Mucosa of stomach (tissue), 1 donor: Measurements from ENCODE around the gene SPAG5.

Experiments used
- H3K27me3 ChIP-seq: one replicate; pipeline ENCODE4 v1.7.0; 2013; ENCODE audit warnings: mild to moderate bottlenecking, low read length; ENCODE audit not compliant: control insufficient read depth, insufficient read depth
- H3K36me3 ChIP-seq: one replicate; pipeline ENCODE4 v1.7.0; 2013; ENCODE audit warnings: low read length; ENCODE audit not compliant: control insufficient read depth, insufficient read depth
- H3K4me1 ChIP-seq: one replicate; pipeline ENCODE4 v1.7.0; 2013; ENCODE audit warnings: mild to moderate bottlenecking, low read length; ENCODE audit not compliant: control insufficient read depth, insufficient read depth
- H3K4me3 ChIP-seq: one replicate; pipeline ENCODE4 v1.7.0; 2013; ENCODE audit warnings: low read length
- H3K9ac ChIP-seq: one replicate; pipeline ENCODE4 v1.7.0; 2013; ENCODE audit warnings: mild to moderate bottlenecking, low read length, moderate library complexity
- H3K9me3 ChIP-seq: one replicate; pipeline ENCODE4 v1.7.0; 2013; ENCODE audit warnings: mild to moderate bottlenecking, low read length, moderate library complexity; ENCODE audit not compliant: control insufficient read depth
- donor health status: Pancreatic carcinoma.

The SPAG5 gene

DNA sequence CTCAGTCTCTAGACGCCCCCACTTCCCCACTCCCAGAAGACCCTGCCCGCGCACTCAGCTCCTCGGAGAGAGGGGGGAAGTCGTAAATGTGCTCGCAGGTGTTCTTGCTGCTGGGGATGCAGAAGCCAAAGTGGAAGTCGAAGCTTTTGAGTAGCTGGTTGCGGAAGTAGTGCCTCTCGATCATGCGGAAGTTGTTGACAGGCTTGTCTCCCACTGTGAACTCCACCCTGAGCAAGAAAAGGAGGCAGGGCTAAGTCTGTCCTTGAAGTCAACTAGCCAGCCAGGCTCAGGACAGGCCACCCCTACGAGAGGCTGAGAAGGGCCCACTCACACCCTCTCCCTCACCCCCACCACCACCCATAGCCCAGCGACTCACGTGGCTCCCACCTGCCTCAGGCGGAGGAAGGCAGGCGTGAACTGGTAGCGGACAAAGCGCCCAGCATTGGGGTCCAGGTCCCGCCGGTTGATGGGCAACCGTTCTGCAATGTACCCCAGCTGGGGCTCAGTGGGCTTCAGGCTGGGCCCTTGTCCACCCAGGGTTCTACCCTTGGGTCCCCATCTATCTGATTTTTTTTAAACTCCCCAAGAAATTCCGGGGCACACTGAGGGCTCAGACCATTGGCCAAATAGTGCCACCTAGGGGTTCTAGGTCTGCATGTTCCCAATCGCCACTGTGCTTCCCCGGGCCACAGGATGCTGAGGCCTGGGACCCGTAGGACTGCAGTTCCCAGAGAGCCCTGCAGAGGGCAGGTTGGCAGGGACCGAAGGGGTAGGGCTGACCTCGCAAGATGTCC is 51.0 kb downstream of the SPAG5 start:
- H3K9me3 ChIP-seq, result no peaks in the 10 kb centered on the region
- peaks cover 11% of the 10 kb centered on the region for H3K4me1 ChIP-seq
- H3K27me3 ChIP-seq, result no peaks in the 10 kb centered on the region
- no peaks in the 10 kb centered on the region for H3K36me3 ChIP-seq
- H3K9ac ChIP-seq, result no peak overlapping the region
- no peak overlapping the region for H3K4me3 ChIP-seq

GRCh38 chr17:28547096-28547622 is 51.7 kb downstream of the SPAG5 start:
- no peak overlapping the region for H3K9ac ChIP-seq
- H3K27me3 ChIP-seq, result no peaks in the 10 kb centered on the region
- peaks cover 9% of the 10 kb centered on the region for H3K4me1 ChIP-seq
- H3K4me3 ChIP-seq, result no peak overlapping the region
- no peaks in the 10 kb centered on the region for H3K9me3 ChIP-seq
- H3K36me3 ChIP-seq, result no peaks in the 10 kb centered on the region

DNA sequence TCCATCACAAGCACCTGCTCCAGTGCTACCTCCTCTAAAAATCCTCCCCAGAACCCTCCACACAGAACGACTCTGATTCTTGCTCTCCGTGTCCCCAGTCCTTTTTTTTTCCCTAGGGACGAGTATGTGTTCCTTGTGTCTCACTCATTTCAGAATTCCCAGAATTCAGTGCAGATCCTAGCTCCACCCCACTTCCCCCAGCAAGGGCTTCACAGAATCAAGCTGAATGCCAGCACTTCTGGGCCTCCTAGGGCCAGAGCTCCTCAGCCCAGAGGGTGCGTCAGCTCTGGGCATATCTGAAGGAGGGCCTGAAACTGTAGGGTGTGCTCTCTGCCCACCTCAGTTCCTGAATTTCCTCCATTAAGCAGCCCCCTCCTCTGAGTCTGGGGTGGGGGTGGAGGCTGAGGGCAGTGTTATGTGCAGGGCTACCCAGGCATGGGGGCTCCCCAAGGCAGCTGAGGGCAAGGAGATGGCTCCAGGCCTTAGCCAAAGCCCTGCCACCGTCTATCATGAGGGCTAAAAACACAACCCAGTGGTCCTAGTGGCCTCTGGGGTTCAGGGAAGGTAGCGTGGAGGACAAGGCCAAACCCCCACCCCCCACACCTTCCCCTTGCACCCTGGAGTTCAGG is 52.9 kb downstream of the SPAG5 start:
- Histone ChIP-seq H3K4me1 (peaks cover 4% of the 10 kb centered on the region), H3K9me3 (no peaks in the 10 kb centered on the region), H3K9ac (no peak overlapping the region), H3K36me3 (no peaks in the 10 kb centered on the region), H3K4me3 (no peak overlapping the region), H3K27me3 (no peaks in the 10 kb centered on the region)

GRCh38 chr17:28545141-28545503 is 53.7 kb downstream of the SPAG5 start:
- Histone ChIP-seq H3K9me3 (no peaks in the 10 kb centered on the region), H3K36me3 (no peaks in the 10 kb centered on the region), H3K9ac (no peak overlapping the region), H3K27me3 (no peaks in the 10 kb centered on the region), H3K4me3 (no peak overlapping the region), H3K4me1 (peaks cover 4% of the 10 kb centered on the region)

DNA sequence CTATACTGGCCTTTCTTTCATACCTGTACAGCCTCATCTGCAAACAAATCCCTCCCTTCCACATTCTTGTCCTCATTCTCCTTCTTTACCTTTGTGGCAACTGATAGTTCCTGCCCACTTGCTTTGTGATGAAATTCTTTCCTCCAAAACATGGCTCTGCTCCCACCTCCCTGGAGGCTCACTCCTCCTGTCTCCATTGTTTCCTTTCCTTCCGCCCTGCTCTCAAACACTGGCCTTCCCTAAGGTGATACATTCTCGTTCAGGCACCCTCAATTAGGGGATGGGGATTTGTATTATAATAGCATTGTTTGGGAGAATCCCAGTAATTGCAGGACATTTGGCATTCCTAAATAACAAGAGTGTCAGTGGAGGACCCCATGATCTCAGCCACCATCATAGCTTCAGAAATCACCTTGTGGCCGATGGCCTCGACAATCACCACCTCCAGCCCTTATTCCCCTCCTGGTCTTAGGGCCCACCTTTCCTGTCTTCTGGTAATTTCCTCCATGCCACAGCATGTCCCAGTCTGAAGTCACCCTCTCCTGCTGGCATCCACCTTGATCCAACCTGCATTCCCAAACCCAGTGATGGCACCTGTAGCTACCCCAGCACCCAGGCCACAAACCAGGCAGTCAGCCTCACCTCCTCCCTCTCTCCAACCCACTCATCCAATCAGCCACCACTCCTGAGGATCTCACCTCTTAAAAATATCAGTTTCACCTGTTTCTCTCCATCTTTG is 54.3 kb downstream of the SPAG5 start:
- Histone ChIP-seq H3K36me3 (no peaks in the 10 kb centered on the region), H3K9ac (no peak overlapping the region), H3K4me1 (peaks cover 4% of the 10 kb centered on the region), H3K4me3 (no peak overlapping the region), H3K27me3 (no peaks in the 10 kb centered on the region), H3K9me3 (no peaks in the 10 kb centered on the region)

DNA sequence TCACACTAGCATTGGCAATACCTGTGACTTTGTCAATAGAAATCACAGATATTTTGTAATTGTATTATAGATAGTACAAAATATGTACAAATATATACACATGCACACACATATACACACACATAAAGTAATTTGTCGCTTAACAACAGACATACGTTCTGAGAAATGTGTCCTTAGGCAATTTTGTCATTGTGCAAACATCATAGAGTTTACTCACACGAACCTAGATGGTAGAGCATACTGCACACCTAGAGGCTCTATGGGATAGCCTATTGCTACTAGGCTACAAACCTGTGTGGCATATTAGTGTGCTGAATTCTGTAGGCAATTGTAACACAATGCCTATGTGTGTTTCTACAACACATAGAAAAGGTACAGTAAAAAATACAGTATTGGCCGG is 57.4 kb downstream of the SPAG5 start:
- Histone ChIP-seq H3K4me1 (peaks cover 11% of the 10 kb centered on the region), H3K9me3 (no peaks in the 10 kb centered on the region)

DNA sequence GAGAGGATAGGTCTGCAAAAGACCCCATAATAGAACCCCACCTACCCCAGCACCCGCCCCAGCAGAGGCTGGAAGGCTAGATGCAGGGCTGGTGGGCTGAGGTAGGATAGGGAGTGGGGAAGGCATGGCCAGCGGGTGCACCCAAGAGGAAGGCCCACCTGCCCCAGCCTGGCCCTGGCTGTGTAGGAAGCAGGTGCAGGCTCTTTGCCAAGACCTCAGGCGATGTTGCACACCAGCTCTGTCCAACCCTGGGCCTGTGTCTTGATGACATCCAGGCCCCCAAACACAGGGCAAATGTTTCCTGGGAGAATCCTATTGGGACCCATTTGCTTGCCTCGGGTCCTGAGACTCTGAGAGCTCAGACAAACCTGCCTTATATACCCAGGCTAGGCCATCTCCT is 58.6 kb downstream of the SPAG5 start:
- H3K4me3 ChIP-seq, result no peak overlapping the region
- H3K9me3 ChIP-seq, result no peaks in the 10 kb centered on the region
- H3K36me3 ChIP-seq, result no peaks in the 10 kb centered on the region
- peaks cover 23% of the 10 kb centered on the region for H3K4me1 ChIP-seq
- no peaks in the 10 kb centered on the region for H3K27me3 ChIP-seq
- no peak overlapping the region for H3K9ac ChIP-seq

More for the DNA sequence above, 57.4 kb downstream of the SPAG5 start:
- Histone ChIP-seq H3K9ac (no peak overlapping the region), H3K27me3 (no peaks in the 10 kb centered on the region), H3K4me3 (no peak overlapping the region), H3K36me3 (no peaks in the 10 kb centered on the region)

DNA sequence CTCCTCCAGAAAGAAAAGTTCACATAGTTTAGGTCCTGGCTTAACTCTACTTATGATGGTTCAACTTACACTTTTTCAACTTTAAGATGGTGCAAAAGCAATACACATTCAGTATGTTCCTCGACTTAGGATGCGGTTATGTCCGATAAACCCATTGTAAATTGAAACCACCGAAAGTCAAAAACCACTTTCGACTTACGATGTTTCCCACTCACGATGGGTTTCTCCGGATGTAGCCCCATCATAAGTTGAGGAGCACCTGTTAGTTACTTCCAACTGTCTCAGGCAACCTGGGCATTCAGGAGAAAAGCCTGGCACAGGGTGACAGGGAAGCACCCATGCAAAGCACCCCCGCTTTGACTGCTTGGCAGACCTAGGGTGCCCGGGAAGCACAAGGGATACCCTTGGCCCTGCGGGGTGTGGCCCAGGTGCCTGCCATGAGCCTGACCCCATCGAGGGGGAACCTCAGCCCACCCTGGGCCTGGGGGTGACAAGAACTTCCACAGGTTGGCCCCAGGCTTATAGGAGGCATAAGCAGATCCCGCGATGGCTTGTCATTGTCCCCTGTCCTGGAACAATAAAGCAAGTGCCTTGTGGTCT is 60.4 kb downstream of the SPAG5 start:
- Histone ChIP-seq H3K4me1 (peaks cover 40% of the 10 kb centered on the region), H3K9me3 (no peaks in the 10 kb centered on the region), H3K36me3 (no peaks in the 10 kb centered on the region), H3K4me3 (no peak overlapping the region), H3K9ac (no peak overlapping the region), H3K27me3 (no peaks in the 10 kb centered on the region)

- peaks cover 52% of the 10 kb centered on the region for H3K4me1 ChIP-seq
Observed at GRCh38 chr17:28537219-28537610, 61.6 kb downstream of the SPAG5 start.

GRCh38 chr17:28536532-28537218 is 62.1 kb downstream of the SPAG5 start:
- Histone ChIP-seq H3K4me1 (peaks cover 54% of the 10 kb centered on the region), H3K9me3 (no peaks in the 10 kb centered on the region), H3K9ac (no peak overlapping the region), H3K27me3 (peaks cover under 1% of the 10 kb centered on the region), H3K4me3 (no peak overlapping the region), H3K36me3 (no peaks in the 10 kb centered on the region)

More at GRCh38 chr17:28537219-28537610, 61.6 kb downstream of the SPAG5 start:
- Histone ChIP-seq H3K36me3 (no peaks in the 10 kb centered on the region), H3K9ac (no peak overlapping the region), H3K4me3 (no peak overlapping the region), H3K9me3 (no peaks in the 10 kb centered on the region), H3K27me3 (no peaks in the 10 kb centered on the region)

DNA sequence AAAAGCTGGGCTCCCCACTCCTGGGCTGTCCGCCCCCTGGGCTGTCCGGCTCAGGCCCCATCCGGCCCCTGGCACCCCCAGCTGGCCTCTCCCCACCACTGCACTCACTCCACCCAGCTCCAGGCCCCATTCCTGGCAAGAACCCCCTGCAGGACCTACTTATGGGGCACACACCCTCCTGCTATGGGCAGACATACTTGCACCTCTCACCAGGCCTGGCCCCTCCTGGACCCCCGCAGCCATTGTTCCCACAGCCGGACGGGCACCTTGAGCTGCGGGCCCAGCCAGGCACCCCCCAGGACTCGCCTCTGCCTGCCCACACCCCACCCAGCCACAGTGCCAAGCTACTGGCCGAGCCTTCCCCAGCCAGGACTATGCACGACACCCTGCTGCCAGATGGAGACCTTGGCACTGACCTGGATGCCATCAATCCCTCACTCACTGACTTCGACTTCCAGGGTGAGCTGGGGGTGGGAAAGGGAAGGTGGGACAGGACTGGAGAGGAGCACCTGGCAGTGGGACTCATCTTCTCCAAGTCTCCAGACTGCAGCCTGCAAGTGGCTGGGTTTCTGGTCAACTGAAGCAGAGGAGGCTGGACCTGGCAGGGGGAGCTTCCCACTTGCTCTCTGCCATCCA is 64.0 kb downstream of the SPAG5 start:
- Histone ChIP-seq H3K9ac (no peak overlapping the region), H3K36me3 (no peaks in the 10 kb centered on the region), H3K27me3 (peaks cover 5% of the 10 kb centered on the region), H3K9me3 (no peaks in the 10 kb centered on the region), H3K4me1 (peaks cover 54% of the 10 kb centered on the region), H3K4me3 (no peak overlapping the region)
